Chondrocyte (in vitro differentiated cells): ENCODE data around the gene OR10AD1. TPM values are rescaled to one million over a fixed set of nuclear protein-coding genes. Genes with fewer than 3 reads are reported as not detected.
A peak's percentile ranks its signal among the peaks of the same experiment; 100 is the strongest.

ENCODE experiments used
- DNase-seq: peaks from one replicate; pipeline ENCODE4 v3.0.0; 2021; ENCODE audit warnings: mixed read lengths, low spot score
- H3K27ac Mint-ChIP-seq: one replicate; pipeline ENCODE4 v1.8.0; 2021; ENCODE audit warnings: mild to moderate bottlenecking, moderate library complexity, mixed read lengths; ENCODE audit not compliant: unreplicated experiment
- H3K27me3 Mint-ChIP-seq: 2 replicates; pipeline ENCODE4 v1.8.0; 2021; ENCODE audit warnings: low read depth, mixed read lengths
- H3K36me3 Mint-ChIP-seq: 2 replicates; pipeline ENCODE4 v1.8.0; 2021; ENCODE audit warnings: low read depth, mixed read lengths
- H3K4me1 Mint-ChIP-seq: 2 replicates; pipeline ENCODE4 v1.8.0; 2021; ENCODE audit warnings: low read depth, mild to moderate bottlenecking, mixed read lengths
- H3K4me3 Mint-ChIP-seq: one replicate; pipeline ENCODE4 v1.8.0; 2021; ENCODE audit warnings: mild to moderate bottlenecking, moderate library complexity, mixed read lengths; ENCODE audit not compliant: unreplicated experiment
- H3K9me3 Mint-ChIP-seq: 2 replicates; pipeline ENCODE4 v1.8.0; 2021; ENCODE audit warnings: low read depth, mixed read lengths
- CTCF ChIP-seq: fragments of 200-600 bp; sonication (generic); IDR thresholded peaks from 2 replicates; pipeline ENCODE4 v1.5.0; 2021; ENCODE audit warnings: antibody characterized with exemption, mild to moderate bottlenecking, moderate library complexity
- total RNA-seq: library from RNA; stranded (reverse); gene quantifications from 3 replicates; pipeline ENCODE4 v1.2.1, GENCODE V29; 2021

Gene OR10AD1
- total RNA-seq, 1 donor from 2014 or later: not detected

DNA sequence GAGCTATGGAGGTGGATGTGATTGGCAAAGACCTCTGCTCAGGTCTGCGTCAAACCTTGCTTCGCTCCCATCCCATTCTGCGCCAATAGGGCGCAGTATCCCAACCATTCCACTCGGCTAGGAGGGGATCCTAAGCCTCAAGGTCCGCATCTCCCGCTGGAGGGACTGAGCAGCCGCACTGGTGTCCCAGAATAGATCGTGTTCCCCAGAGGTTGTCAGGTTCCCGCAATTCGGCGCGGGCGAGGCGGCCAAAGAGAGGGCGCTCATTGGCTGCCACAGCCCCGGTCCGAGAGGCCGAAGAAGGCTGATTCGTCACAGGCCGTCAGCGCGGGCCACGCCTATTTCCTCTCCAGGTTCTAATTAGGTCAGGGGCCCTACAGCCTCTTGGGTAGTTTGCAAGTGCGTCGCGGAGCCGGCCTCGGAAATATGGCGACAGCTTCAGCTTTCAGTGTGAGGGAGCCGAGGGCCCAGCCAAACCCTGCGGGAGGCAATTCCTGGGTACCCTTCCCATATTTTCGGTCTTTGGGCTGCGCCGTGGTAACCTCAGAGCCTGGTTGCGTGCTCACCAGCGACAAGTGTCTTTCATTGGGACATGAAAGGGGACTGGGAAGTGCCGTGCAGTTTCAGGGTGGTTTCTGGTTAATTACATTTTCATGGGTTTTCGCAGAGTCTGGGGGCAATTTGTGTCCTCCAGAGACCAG is 5.0 kb downstream of the OR10AD1 start:
- TF ChIP-seq CTCF: peak; percentile 32
- no peak for DNase-seq
- peaks cover 28% of the 10 kb centered on the region for H3K27me3 Mint-ChIP-seq
- H3K9me3 Mint-ChIP-seq: peaks cover 12% of the 10 kb centered on the region
- H3K4me3 Mint-ChIP-seq: peak overlapping the region; percentile 75
- peaks cover 25% of the 10 kb centered on the region for H3K4me1 Mint-ChIP-seq
- peak overlapping the region; percentile 81 for H3K27ac Mint-ChIP-seq
- H3K36me3 Mint-ChIP-seq: peaks cover 1% of the 10 kb centered on the region

- TF ChIP-seq CTCF: peak; percentile 79
- Mint-ChIP-seq H3K4me1 (peaks cover 25% of the 10 kb centered on the region), H3K27ac (peak overlapping the region; percentile 81), H3K27me3 (peaks cover 24% of the 10 kb centered on the region), H3K9me3 (peaks cover 7% of the 10 kb centered on the region), H3K36me3 (peaks cover 1% of the 10 kb centered on the region), H3K4me3 (peak overlapping the region; percentile 75)
- no peak for DNase-seq
Measured at GRCh38 chr12:48197549-48197970, 5.5 kb downstream of the OR10AD1 start.

DNA sequence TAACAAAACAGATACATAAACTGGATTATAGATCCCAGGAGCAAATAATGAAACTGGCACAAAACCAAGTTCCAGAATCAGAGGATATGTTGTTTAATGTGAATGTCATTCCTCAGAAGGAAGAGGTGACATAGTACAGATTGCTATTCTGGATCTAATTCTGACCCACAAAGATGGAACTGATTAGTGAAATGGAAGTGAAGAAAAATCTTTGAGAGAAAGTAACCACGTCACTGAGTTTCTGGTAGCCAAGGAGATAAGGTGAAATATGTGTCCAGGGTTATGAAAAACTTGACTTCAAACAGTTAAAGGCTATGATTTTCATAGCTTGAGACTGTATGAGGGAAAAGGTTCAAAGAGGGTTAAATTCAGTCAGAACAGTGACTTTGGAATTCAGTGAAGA is 8.3 kb downstream of the OR10AD1 start:
- TF ChIP-seq CTCF: no peak
- H3K27me3 Mint-ChIP-seq: peaks cover 28% of the 10 kb centered on the region
- H3K27ac Mint-ChIP-seq: no peak overlapping the region
- peaks cover 25% of the 10 kb centered on the region for H3K4me1 Mint-ChIP-seq
- DNase-seq: no peak
- no peaks in the 10 kb centered on the region for H3K36me3 Mint-ChIP-seq
- H3K9me3 Mint-ChIP-seq: no peaks in the 10 kb centered on the region
- H3K4me3 Mint-ChIP-seq: no peak overlapping the region

GRCh38 chr12:48193623-48194022 is 9.5 kb downstream of the OR10AD1 start:
- TF ChIP-seq CTCF: no peak
- Mint-ChIP-seq H3K4me3 (no peak overlapping the region), H3K4me1 (peaks cover 23% of the 10 kb centered on the region), H3K27ac (no peak overlapping the region), H3K36me3 (no peaks in the 10 kb centered on the region), H3K27me3 (peaks cover 29% of the 10 kb centered on the region), H3K9me3 (no peaks in the 10 kb centered on the region)
- DNase-seq: no peak

DNA sequence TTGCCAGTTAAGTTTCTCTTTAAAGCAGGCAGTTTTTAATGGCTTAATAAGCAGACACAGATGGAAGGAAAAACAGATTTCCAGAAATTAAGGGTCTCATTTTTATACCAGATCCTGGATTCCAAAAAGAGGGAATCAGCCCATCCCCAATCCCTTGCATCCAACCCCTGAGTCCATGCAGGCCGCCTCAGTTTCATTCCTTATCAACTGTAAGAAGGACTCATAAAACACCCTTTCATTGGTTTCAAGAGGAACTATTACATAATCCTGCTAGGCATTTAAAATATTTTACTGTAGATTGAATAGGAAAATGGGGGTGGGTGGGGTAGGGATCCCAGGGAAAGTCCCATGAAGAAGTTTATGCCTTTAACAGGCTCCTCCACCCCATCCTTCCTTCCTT is 10.2 kb downstream of the OR10AD1 start:
- DNase-seq: no peak
- H3K36me3 Mint-ChIP-seq: no peaks in the 10 kb centered on the region
- TF ChIP-seq CTCF: no peak
- no peak overlapping the region for H3K4me3 Mint-ChIP-seq
- no peaks in the 10 kb centered on the region for H3K9me3 Mint-ChIP-seq
- peaks cover 15% of the 10 kb centered on the region for H3K4me1 Mint-ChIP-seq
- H3K27me3 Mint-ChIP-seq: peaks cover 33% of the 10 kb centered on the region
- H3K27ac Mint-ChIP-seq: no peak overlapping the region
